Measurements from ENCODE around the gene MAD1L1. TPM values are rescaled to one million over a fixed set of nuclear protein-coding genes. Genes with fewer than 3 reads are reported as not detected.

Gene MAD1L1
- total RNA-seq, 1 donor from 2014 or later: 16.2 TPM

DNA sequence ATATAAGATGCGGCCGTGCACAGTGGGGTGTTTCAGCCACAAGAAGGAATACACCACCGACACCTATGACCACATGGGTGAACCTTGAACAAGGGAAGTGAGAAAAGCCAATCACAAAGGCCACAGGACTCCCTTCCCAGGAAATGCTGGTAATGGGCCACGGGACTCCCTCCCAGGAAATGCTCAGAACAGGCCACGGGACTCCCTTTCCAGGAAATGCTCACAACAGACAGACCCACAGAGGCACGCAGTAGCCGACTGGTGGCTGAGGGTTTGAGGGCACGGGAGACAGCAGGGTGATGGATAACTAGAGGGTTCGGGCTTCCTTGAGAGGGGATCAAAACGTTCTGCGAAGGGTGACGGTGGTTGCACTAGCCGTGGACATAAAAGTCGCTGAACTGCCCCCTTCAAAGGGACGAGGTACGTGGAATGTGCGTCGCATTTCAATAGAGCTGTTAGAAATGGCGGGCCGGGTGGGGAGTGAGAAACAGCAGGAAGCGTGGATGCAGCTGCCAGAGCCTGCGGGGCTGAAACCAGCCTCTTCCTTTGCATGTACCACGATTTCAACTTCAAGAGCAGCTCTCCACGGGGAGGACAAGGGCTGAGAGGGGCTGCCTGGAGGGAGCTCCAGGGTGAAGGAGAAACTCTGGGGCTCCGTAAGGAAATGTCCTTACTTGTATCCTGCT lies 288.7 kb downstream of the MAD1L1 start:
- no peaks in the 10 kb centered on the region for H3K36me3 ChIP-seq
- peak; percentile 5 for DNase-seq
- no peaks in the 10 kb centered on the region for H3K9me3 ChIP-seq (replicated peaks)
- no peaks in the 10 kb centered on the region for H3K27me3 ChIP-seq (ENCODE audit: low read depth)
- TF ChIP-seq, protein P1, sequence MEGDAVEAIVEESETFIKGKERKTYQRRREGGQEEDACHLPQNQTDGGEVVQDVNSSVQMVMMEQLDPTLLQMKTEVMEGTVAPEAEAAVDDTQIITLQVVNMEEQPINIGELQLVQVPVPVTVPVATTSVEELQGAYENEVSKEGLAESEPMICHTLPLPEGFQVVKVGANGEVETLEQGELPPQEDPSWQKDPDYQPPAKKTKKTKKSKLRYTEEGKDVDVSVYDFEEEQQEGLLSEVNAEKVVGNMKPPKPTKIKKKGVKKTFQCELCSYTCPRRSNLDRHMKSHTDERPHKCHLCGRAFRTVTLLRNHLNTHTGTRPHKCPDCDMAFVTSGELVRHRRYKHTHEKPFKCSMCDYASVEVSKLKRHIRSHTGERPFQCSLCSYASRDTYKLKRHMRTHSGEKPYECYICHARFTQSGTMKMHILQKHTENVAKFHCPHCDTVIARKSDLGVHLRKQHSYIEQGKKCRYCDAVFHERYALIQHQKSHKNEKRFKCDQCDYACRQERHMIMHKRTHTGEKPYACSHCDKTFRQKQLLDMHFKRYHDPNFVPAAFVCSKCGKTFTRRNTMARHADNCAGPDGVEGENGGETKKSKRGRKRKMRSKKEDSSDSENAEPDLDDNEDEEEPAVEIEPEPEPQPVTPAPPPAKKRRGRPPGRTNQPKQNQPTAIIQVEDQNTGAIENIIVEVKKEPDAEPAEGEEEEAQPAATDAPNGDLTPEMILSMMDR (IDR thresholded peaks at IDR 0.05; ENCODE audit: borderline replicate concordance): no peak
- H3K27ac ChIP-seq (replicated peaks): no peak overlapping the region
- no peak overlapping the region for H3K4me3 ChIP-seq
- H3K4me1 ChIP-seq: peaks cover 33% of the 10 kb centered on the region
- intact Hi-C loops (cut with micrococcal nuclease): no loop called here

DNA sequence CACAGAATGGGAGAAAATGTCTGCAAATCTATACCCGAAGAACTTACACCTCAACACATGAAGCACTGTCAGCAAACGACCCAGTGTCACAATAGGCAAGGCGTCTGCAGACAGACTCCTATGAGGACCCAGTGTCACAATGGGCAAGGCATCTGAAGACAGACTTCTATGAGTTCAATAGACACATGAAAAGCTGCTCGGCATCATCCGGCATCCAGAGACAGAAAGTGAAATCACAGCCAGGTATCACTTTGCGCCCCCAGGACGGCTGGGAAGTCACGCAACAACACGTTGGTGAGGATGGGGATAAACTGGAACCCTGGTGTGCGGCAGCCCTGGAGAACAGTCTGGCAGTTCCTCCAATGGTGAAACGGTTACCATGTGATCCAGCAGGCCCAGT lies 289.4 kb downstream of the MAD1L1 start:
- Histone ChIP-seq H3K4me1 (peaks cover 36% of the 10 kb centered on the region), H3K9me3 (replicated peaks) (no peaks in the 10 kb centered on the region), H3K27ac (replicated peaks) (no peak overlapping the region), H3K36me3 (no peaks in the 10 kb centered on the region), H3K27me3 (ENCODE audit: low read depth) (no peaks in the 10 kb centered on the region), H3K4me3 (no peak overlapping the region)
- peak; percentile 2 for DNase-seq
- TF ChIP-seq, protein P1 (IDR thresholded peaks at IDR 0.05; ENCODE audit: borderline replicate concordance): no peak
- intact Hi-C loops (cut with micrococcal nuclease): no loop called here

DNA sequence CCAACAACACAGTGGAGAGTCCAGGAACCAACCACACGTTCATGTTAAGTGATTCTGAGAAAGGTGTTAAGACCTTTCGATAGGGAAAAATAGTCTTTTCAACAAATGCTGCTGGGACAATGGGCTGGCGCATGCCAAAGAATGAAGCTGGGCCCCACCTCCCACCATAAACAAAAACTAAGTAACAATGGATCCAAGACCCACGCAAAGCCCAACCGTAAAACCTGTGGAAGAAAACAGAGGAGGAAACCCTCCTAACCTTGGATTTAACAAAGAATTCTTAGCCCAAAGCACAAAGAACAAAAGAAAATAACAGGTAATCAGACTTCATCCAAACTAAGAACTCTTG lies 289.8 kb downstream of the MAD1L1 start:
- no peak overlapping the region for H3K27ac ChIP-seq (replicated peaks)

DNA sequence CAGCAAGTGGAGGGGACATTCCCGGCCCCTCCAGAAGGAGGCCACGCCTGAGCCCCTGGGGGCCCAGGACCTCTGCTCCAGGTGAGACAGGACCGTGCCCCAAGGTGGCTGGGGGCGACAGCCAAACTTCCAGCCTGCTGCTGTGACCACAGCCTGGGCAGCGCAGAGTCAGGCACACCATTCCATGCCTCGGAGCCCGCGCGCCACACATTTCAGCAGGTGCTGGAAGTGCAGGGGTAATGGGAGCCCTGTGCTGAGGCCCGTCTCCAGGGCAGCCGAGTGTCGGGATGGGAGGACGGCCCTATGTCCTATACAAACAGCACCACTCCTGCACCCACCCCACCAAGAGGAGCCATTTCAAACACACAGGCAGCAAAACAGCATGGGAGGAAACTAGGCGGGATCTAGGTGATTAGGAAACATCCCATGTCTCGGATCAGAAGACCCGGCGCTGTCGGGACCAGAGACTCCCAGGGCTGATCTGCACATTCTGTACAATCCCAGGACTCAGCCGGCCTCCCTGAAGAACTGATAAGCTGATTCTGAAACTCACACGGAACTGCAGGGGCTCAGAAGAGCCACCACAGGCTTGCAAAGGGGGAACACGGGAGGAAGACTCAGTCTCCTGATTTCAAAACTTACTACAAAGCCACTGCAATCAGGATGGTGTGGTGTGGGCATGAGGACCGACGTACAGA lies 290.4 kb downstream of the MAD1L1 start:
- no peaks in the 10 kb centered on the region for H3K9me3 ChIP-seq (replicated peaks)
- no peaks in the 10 kb centered on the region for H3K27me3 ChIP-seq (ENCODE audit: low read depth)
- H3K36me3 ChIP-seq: no peaks in the 10 kb centered on the region
- intact Hi-C loops (cut with micrococcal nuclease): no loop called here
- DNase-seq: peak; percentile 7
- TF ChIP-seq, protein P1 (IDR thresholded peaks at IDR 0.05; ENCODE audit: borderline replicate concordance): no peak
- H3K27ac ChIP-seq (replicated peaks): no peak overlapping the region
- H3K4me1 ChIP-seq: peaks cover 39% of the 10 kb centered on the region
- no peak overlapping the region for H3K4me3 ChIP-seq

More for the DNA sequence above, 289.8 kb downstream of the MAD1L1 start:
- Histone ChIP-seq H3K27me3 (ENCODE audit: low read depth) (no peaks in the 10 kb centered on the region), H3K4me3 (no peak overlapping the region), H3K9me3 (replicated peaks) (no peaks in the 10 kb centered on the region), H3K4me1 (peaks cover 39% of the 10 kb centered on the region), H3K36me3 (no peaks in the 10 kb centered on the region)
- DNase-seq: peak; percentile 2
- TF ChIP-seq, protein P1 (IDR thresholded peaks at IDR 0.05; ENCODE audit: borderline replicate concordance): no peak
- intact Hi-C loops (cut with micrococcal nuclease): no loop called here

DNA sequence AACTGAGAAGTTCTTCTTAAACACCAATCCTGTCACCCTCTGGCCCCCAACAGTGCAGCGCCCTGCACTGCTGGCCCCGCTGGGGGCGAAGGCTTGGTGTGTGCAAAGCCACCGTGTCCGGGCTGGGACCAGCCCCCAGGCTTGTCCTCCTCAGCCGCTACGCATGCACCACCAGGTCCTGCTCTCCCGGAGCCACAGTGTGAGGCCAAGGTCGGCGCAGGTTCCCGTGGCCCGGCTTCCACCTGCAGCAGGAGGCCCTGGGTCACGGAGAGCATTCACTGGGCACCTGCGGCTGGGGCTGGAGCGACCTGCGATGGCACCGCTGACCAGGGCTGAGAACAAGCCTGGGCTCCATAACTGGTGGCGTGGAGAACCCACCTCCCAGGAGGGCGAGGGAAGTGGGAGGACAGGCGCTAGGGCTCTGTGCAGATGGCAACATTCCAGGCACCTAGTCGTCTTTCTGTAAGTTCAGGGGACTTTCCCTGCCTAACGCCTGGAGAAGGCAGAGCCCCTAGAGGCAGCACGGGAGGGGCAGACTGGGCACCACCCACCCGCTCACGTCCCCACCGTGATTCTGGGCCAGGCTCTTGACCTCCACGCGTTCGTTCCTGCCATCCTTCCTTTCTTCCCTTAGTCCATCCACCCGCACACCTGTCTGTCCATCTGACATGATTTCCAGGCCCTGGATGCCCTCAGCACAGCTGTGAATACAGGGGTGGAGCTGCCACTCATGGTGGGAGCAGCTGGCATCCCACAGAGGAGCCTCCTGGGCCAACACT lies 291.1 kb downstream of the MAD1L1 start:
- Histone ChIP-seq H3K36me3 (peaks cover under 1% of the 10 kb centered on the region), H3K9me3 (replicated peaks) (no peaks in the 10 kb centered on the region), H3K4me1 (peaks cover 39% of the 10 kb centered on the region), H3K4me3 (no peak overlapping the region), H3K27ac (replicated peaks) (no peak overlapping the region), H3K27me3 (ENCODE audit: low read depth) (no peaks in the 10 kb centered on the region)
- TF ChIP-seq, protein P1 (IDR thresholded peaks at IDR 0.05; ENCODE audit: borderline replicate concordance): no peak
- DNase-seq: peak; percentile 14
- intact Hi-C loops (cut with micrococcal nuclease): no loop called here

All from left ventricle myocardium inferior (tissue), 1 donor.